ENCODE data around the gene CD40LG. TPM values are rescaled to one million over a fixed set of nuclear protein-coding genes. Genes with fewer than 3 reads are reported as not detected.

Gene CD40LG
- total RNA-seq (under 1 TPM in 4 of 9 donors, not detected in 5; 0.23 to 0.78 (median 0.33) TPM), polyA plus RNA-seq (under 1 TPM in 2 of 3 donors, not detected in 1; 0.07 TPM)
- long read RNA-seq, donor 1 = 0 reads
- long read RNA-seq, donor 2 = 0 reads
- long read RNA-seq, donor 3 = 0 reads
- long read RNA-seq, donor 4 = 0 reads
- long read RNA-seq, donor 5 = 0 reads
- long read RNA-seq, donor 6 = 0 reads
- long read RNA-seq, donor 7 = 0 reads
- long read RNA-seq, donor 8 = 0 reads
- long read RNA-seq, donor 9 = 0 reads
- long read RNA-seq, donor 10 = 0 reads

GRCh38 chrX:136647677-136648360 lies at the start of gene CD40LG:
Gene CD40LG (plus strand): TSS chrX:136648158. CDS start chrX:136648249, 91 bp downstream.
- no peak for DNase-seq
- 83 to 90% (median 87%) methylated on average over 10 of the region's 10 CpGs for WGBS, 4 donors
- intact Hi-C loops (cut with DNase I) = no loop called here
- Histone ChIP-seq H3K9me3 (replicated peaks in 1 of 3) (no peaks in the 10 kb centered on the region), H3K27me3 (no peaks in the 10 kb centered on the region), H3K27ac (no peak within 1 kb of the TSS), H3K4me3 (no peak within 1 kb of the TSS), H3K4me1 (replicated peaks in 1 of 2) (no peaks in the 10 kb centered on the region), H3K36me3 (replicated peaks in 1 of 2) (no peaks in the 10 kb centered on the region)
- no peak for TF ChIP-seq POLR2A (IDR thresholded peaks at IDR 0.05)
- TF ChIP-seq, protein P1, sequence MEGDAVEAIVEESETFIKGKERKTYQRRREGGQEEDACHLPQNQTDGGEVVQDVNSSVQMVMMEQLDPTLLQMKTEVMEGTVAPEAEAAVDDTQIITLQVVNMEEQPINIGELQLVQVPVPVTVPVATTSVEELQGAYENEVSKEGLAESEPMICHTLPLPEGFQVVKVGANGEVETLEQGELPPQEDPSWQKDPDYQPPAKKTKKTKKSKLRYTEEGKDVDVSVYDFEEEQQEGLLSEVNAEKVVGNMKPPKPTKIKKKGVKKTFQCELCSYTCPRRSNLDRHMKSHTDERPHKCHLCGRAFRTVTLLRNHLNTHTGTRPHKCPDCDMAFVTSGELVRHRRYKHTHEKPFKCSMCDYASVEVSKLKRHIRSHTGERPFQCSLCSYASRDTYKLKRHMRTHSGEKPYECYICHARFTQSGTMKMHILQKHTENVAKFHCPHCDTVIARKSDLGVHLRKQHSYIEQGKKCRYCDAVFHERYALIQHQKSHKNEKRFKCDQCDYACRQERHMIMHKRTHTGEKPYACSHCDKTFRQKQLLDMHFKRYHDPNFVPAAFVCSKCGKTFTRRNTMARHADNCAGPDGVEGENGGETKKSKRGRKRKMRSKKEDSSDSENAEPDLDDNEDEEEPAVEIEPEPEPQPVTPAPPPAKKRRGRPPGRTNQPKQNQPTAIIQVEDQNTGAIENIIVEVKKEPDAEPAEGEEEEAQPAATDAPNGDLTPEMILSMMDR (IDR thresholded peaks at IDR 0.05) = no peak

DNA sequence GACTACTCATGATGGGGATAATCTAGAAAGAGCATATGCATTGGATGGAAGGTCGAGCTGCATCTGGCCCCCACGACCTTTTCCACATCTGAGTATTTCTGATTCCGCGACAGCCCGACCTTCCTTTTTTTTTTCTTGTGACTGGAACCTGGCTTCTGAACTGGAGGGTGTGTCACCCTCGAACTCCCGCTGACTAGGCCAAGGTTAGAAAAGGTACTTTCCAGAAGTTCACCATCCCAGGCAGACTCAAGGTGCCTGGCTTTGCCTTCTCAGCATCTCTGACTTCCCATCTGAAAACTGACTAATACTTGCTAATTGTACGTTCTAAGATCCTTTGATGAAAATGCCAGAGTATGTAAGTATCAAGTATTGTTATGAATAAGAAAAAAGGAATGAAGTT lies 49.3 kb upstream of the CD40LG start:
- H3K9me3 ChIP-seq (replicated peaks in 1 of 3) = no peaks in the 10 kb centered on the region
- WGBS, 4 donors = 38 to 58% (median 53%) methylated on average over 7 to 8 of the region's 8 CpGs
- DNase-seq = no peak
- H3K27ac ChIP-seq = no peak overlapping the region
- peaks cover 10% of the 10 kb centered on the region for H3K27me3 ChIP-seq
- no peaks in the 10 kb centered on the region for H3K36me3 ChIP-seq (replicated peaks in 1 of 2)
- TF ChIP-seq POLR2A (IDR thresholded peaks at IDR 0.05) = no peak
- TF ChIP-seq, protein P1 (IDR thresholded peaks at IDR 0.05) = no peak
- intact Hi-C loops (cut with DNase I) = no loop called here
- H3K4me1 ChIP-seq (replicated peaks in 1 of 2) = no peaks in the 10 kb centered on the region
- H3K4me3 ChIP-seq = no peak overlapping the region

- Histone ChIP-seq H3K4me1 (replicated peaks in 1 of 2) (no peaks in the 10 kb centered on the region), H3K4me3 (no peak overlapping the region), H3K27me3 (peaks cover 6% of the 10 kb centered on the region), H3K9me3 (replicated peaks in 1 of 3) (no peaks in the 10 kb centered on the region), H3K36me3 (replicated peaks in 1 of 2) (no peaks in the 10 kb centered on the region), H3K27ac (no peak overlapping the region)
- DNase-seq = no peak
- intact Hi-C loops (cut with DNase I) = loop anchor here in 1 of 2 donors (10.0 kb wide), 1 partner anchor 325 kb away; no protein-coding TSS in a partner anchor
- 47 to 80% (median 68%) methylated on average over 1 of the region's 1 CpG for WGBS, 4 donors
- no peak for TF ChIP-seq POLR2A (IDR thresholded peaks at IDR 0.05)
- TF ChIP-seq, protein P1 (IDR thresholded peaks at IDR 0.05) = no peak
These were observed 47.9 kb upstream of the CD40LG start for GRCh38 chrX:136600059-136600458.

DNA sequence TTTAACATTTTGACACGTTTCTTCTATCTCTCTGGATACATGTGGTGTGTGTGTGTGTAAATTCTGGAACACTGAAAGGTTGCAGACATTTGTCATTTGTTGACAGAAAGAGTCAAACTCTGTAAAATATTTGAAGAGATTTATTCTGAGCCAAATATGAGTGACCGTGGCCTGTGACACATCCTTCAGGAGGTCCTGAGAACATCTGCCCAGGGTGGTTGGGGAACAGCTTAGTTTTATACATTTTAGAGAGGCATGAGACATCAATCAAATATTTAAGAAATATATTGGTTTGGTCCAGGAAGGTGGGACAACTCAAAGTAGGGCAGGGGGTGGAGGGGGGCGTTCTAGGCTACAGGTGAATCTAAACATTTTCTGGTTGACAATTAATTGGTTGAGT lies 40.7 kb upstream of the CD40LG start:
- TF ChIP-seq, protein P1 (IDR thresholded peaks at IDR 0.05) = no peak
- TF ChIP-seq POLR2A (IDR thresholded peaks at IDR 0.05) = no peak
- no peaks in the 10 kb centered on the region for H3K36me3 ChIP-seq (replicated peaks in 1 of 2)
- WGBS, 4 donors = 51 to 76% (median 58%) methylated on average over 3 of the region's 3 CpGs
- no peaks in the 10 kb centered on the region for H3K4me1 ChIP-seq (replicated peaks in 1 of 2)
- no peaks in the 10 kb centered on the region for H3K9me3 ChIP-seq (replicated peaks in 1 of 3)
- H3K27me3 ChIP-seq = peaks cover 21% of the 10 kb centered on the region
- H3K27ac ChIP-seq = no peak overlapping the region
- no peak overlapping the region for H3K4me3 ChIP-seq
- intact Hi-C loops (cut with DNase I) = loop anchor here in 1 of 2 donors (10.0 kb wide), 1 partner anchor 318 kb away; no protein-coding TSS in a partner anchor
- no peak for DNase-seq
